DND-41 (cell line): ENCODE data around the gene SMIM22.

Experiments
- ATAC-seq: fragments of 200-7000 bp; cut with Tn5 transposase; 3 replicates; pipeline ENCODE4 v1.9.1; 2021; ENCODE audit warnings: low read depth; ENCODE audit not compliant: insufficient read depth
- DNase-seq: peaks from one replicate; pipeline ENCODE4 v3.0.0-alpha.2; 2020
- H2AFZ ChIP-seq: 2 replicates; pipeline ENCODE4 v1.6.0; 2012; ENCODE audit warnings: low read depth, low read length
- H3K27ac ChIP-seq: 2 replicates; pipeline ENCODE4 v1.5.1; 2012; ENCODE audit warnings: low read length, inconsistent platforms
- H3K27me3 ChIP-seq: fragments of 200-600 bp; sonication (generic); 2 replicates; pipeline ENCODE4 v1.6.0; 2012; ENCODE audit warnings: low read length, mild to moderate bottlenecking, inconsistent platforms; ENCODE audit not compliant: insufficient read depth, poor library complexity
- H3K36me3 ChIP-seq: 2 replicates; pipeline ENCODE4 v1.5.1; 2012; ENCODE audit warnings: low read length, inconsistent platforms; ENCODE audit not compliant: insufficient read depth
- H3K4me1 ChIP-seq: 2 replicates; pipeline ENCODE4 v1.5.1; 2012; ENCODE audit warnings: mild to moderate bottlenecking, low read length; ENCODE audit not compliant: insufficient read depth
- H3K4me2 ChIP-seq: 2 replicates; pipeline ENCODE4 v1.6.0; 2012; ENCODE audit warnings: mild to moderate bottlenecking, moderate library complexity, low read length, inconsistent platforms; ENCODE audit not compliant: insufficient read depth
- H3K4me3 ChIP-seq, 2 experiments: fragments of 200-600 bp in 1 of 2; shearing (Covaris generic) in 1 of 2; 2 replicates each; pipeline ENCODE4 v1.5.1; 2012 to 2016; ENCODE audit warnings: inconsistent platforms in 2 of 2, low read length in 2 of 2, mild to moderate bottlenecking in 2 of 2, low read depth in 1 of 2, moderate library complexity in 1 of 2
- H3K79me2 ChIP-seq: 2 replicates; pipeline ENCODE4 v1.6.0; 2012; ENCODE audit warnings: low read length, inconsistent platforms; ENCODE audit not compliant: insufficient read depth
- H3K9ac ChIP-seq: 2 replicates; pipeline ENCODE4 v1.6.0; 2012; ENCODE audit warnings: low read depth, mild to moderate bottlenecking, inconsistent platforms, low read length, moderate library complexity
- H3K9me3 ChIP-seq: 2 replicates; pipeline ENCODE4 v1.5.1; 2012; ENCODE audit warnings: low read length, moderate library complexity, mild to moderate bottlenecking, inconsistent platforms; ENCODE audit not compliant: insufficient read depth, severe bottlenecking
- H4K20me1 ChIP-seq: 2 replicates; pipeline ENCODE4 v1.6.0; 2012; ENCODE audit warnings: low read length; ENCODE audit not compliant: insufficient read depth
- CTCF ChIP-seq: IDR thresholded peaks from 2 replicates; pipeline ENCODE4 v1.5.1; 2012; ENCODE audit warnings: borderline replicate concordance, low read length, moderate library complexity, mild to moderate bottlenecking; ENCODE audit not compliant: poor library complexity, severe bottlenecking; ENCODE audit errors: extremely low read depth
- EZH2 ChIP-seq: IDR thresholded peaks from 3 replicates; pipeline ENCODE4 v1.6.1; 2012; ENCODE audit warnings: borderline replicate concordance, low read depth, mild to moderate bottlenecking, moderate library complexity, low read length, inconsistent platforms; ENCODE audit not compliant: severe bottlenecking

SMIM22 gene

GRCh38 chr16:4803401-4803844 lies 8.3 kb downstream of the SMIM22 start:
- Histone ChIP-seq H2AFZ (peak overlapping the region; percentile 89), H3K4me3 (peak overlapping the region; percentile 70 to 84; a peak in 3 of 4 replicates), H3K27me3 (no peaks in the 10 kb centered on the region), H4K20me1 (peaks cover 6% of the 10 kb centered on the region; the same call in 1 of the 2 replicates), H3K9me3 (no peaks in the 10 kb centered on the region), H3K79me2 (no peaks in the 10 kb centered on the region), H3K4me1 (peaks cover 24% of the 10 kb centered on the region), H3K4me2 (peak overlapping the region; percentile 91), H3K27ac (peak overlapping the region; percentile 57; the same call in 1 of the 2 replicates), H3K36me3 (peaks cover 37% of the 10 kb centered on the region), H3K9ac (peak overlapping the region; percentile 59)
- no peak for ATAC-seq
- no peak for TF ChIP-seq EZH2
- TF ChIP-seq CTCF: no peak
- DNase-seq: no peak

GRCh38 chr16:4803898-4804762 lies 9.0 kb downstream of the SMIM22 start:
- ATAC-seq (no peak), DNase-seq (no peak)
- peaks cover 6% of the 10 kb centered on the region; the same call in 1 of the 2 replicates for H4K20me1 ChIP-seq
- no peaks in the 10 kb centered on the region for H3K27me3 ChIP-seq
- no peak overlapping the region for H2AFZ ChIP-seq
- H3K36me3 ChIP-seq: peaks cover 43% of the 10 kb centered on the region
- no peak overlapping the region for H3K4me2 ChIP-seq
- H3K4me3 ChIP-seq: no peak overlapping the region
- no peaks in the 10 kb centered on the region for H3K9me3 ChIP-seq
- TF ChIP-seq EZH2 (no peak), CTCF (no peak)
- H3K4me1 ChIP-seq: peaks cover 24% of the 10 kb centered on the region
- H3K79me2 ChIP-seq: no peaks in the 10 kb centered on the region
- H3K27ac ChIP-seq: no peak overlapping the region
- H3K9ac ChIP-seq: no peak overlapping the region

- ATAC-seq (no peak), DNase-seq (no peak)
- TF ChIP-seq EZH2: no peak
- no peak for TF ChIP-seq CTCF
- peaks cover 24% of the 10 kb centered on the region for H3K4me1 ChIP-seq
- no peaks in the 10 kb centered on the region for H3K79me2 ChIP-seq
- no peak overlapping the region for H3K4me3 ChIP-seq
- H3K27me3 ChIP-seq: no peaks in the 10 kb centered on the region
- no peak overlapping the region for H3K9ac ChIP-seq
- peaks cover 6% of the 10 kb centered on the region; the same call in 1 of the 2 replicates for H4K20me1 ChIP-seq
- no peak overlapping the region for H3K27ac ChIP-seq
- peaks cover 52% of the 10 kb centered on the region for H3K36me3 ChIP-seq
- no peak overlapping the region for H3K4me2 ChIP-seq
- no peak overlapping the region for H2AFZ ChIP-seq
- H3K9me3 ChIP-seq: no peaks in the 10 kb centered on the region
These were observed 10.1 kb downstream of the SMIM22 start for GRCh38 chr16:4805231-4805630.
